PC-3 (cell line): ENCODE measurements around the gene SEMA3F.

ENCODE experiments used
- CTCF ChIP-seq: fragments of 300-600 bp; sonication (generic); conservative IDR thresholded peaks from 2 replicates; pipeline ENCODE4 v1.5.1; 2017; ENCODE audit warnings: antibody characterized with exemption, low read depth, mild to moderate bottlenecking, low read length
- EZH2 ChIP-seq: fragments of 300-600 bp; sonication (generic); IDR thresholded peaks from one replicate; pipeline ENCODE4 v1.6.1; 2017; ENCODE audit warnings: antibody characterized with exemption, mild to moderate bottlenecking, low read length; ENCODE audit not compliant: unreplicated experiment
- EZH2phosphoT487 ChIP-seq: fragments of 300-600 bp; sonication (generic); IDR thresholded peaks from 2 replicates; pipeline ENCODE4 v1.6.1; 2018; ENCODE audit warnings: mild to moderate bottlenecking, antibody characterized with exemption, low read length, borderline replicate concordance

GRCh38 chr3:50139718-50140423 is 15.3 kb upstream of the SEMA3F start:
- no peak for TF ChIP-seq CTCF
- no peak for TF ChIP-seq EZH2
- TF ChIP-seq EZH2phosphoT487: no peak
